Esophagus muscularis mucosa (tissue), 4 donors: ENCODE results near the gene ADAMTS17.

ENCODE experiments used
- EP300 ChIP-seq: sonication (generic); formaldehyde crosslinking; IDR thresholded peaks from one replicate; pipeline ENCODE4 v1.6.1; 2017; ENCODE audit warnings: antibody characterized with exemption
- POLR2A ChIP-seq: fragments of 450-650 bp; IDR thresholded peaks from one replicate; pipeline ENCODE4 v1.6.1; 2017; ENCODE audit warnings: antibody characterized with exemption, moderate library complexity, mild to moderate bottlenecking, low read depth
- POLR2AphosphoS5 ChIP-seq, 2 donors: sonication (generic); formaldehyde crosslinking; IDR thresholded peaks; one replicate each; pipeline ENCODE4 v1.6.1; 2017; ENCODE audit warnings: antibody characterized with exemption in 2 of 2
- TF ChIP-seq, protein P1 (sequence below), 3 experiments: fragments of 200-600 bp in 2 of 3; fragments of 450-650 bp in 1 of 3; sonication (generic) in 2 of 3; IDR thresholded peaks; one replicate each; pipeline ENCODE4 v1.5.1; 2017 to 2019; ENCODE audit warnings: antibody characterized with exemption in 3 of 3, mild to moderate bottlenecking in 2 of 3, moderate library complexity in 1 of 3

- TF ChIP-seq, protein P1, sequence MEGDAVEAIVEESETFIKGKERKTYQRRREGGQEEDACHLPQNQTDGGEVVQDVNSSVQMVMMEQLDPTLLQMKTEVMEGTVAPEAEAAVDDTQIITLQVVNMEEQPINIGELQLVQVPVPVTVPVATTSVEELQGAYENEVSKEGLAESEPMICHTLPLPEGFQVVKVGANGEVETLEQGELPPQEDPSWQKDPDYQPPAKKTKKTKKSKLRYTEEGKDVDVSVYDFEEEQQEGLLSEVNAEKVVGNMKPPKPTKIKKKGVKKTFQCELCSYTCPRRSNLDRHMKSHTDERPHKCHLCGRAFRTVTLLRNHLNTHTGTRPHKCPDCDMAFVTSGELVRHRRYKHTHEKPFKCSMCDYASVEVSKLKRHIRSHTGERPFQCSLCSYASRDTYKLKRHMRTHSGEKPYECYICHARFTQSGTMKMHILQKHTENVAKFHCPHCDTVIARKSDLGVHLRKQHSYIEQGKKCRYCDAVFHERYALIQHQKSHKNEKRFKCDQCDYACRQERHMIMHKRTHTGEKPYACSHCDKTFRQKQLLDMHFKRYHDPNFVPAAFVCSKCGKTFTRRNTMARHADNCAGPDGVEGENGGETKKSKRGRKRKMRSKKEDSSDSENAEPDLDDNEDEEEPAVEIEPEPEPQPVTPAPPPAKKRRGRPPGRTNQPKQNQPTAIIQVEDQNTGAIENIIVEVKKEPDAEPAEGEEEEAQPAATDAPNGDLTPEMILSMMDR (IDR thresholded peaks at IDR 0.05) = no peak
- TF ChIP-seq POLR2AphosphoS5 (IDR thresholded peaks at IDR 0.05) = no peak
- no peak for TF ChIP-seq POLR2A
- no peak for TF ChIP-seq EP300
Observed at GRCh38 chr15:100279446-100279845, 62.3 kb downstream of the ADAMTS17 start.
